ENCODE results near the gene ZMIZ1.
A peak's percentile ranks its signal among the peaks of the same experiment; 100 is the strongest.

ZMIZ1 gene

GRCh38 chr10:79231908-79232307 is 163.1 kb downstream of the ZMIZ1 start:
- no peak for DNase-seq (ENCODE audit: low spot score)

DNA sequence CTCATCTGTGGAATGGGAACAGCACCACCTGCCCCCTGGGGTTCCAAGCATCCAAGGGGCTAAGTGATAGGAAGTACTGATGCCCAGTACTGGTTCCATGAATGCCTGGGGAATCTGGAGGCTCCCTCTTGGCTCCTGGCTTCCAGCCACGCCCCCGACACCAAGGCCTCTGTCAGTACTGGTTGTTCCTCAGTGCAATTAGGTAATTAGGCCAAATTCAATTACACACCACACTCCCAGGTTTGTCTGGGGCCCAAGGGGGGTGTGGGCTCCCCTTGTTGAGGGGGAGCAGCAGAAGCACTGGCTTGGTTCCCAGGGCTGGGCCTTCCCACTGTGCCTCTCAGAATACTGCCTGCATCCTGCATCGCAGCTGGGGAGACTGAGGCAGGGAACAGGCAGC is 164.1 kb downstream of the ZMIZ1 start:
- no peak for DNase-seq (ENCODE audit: low spot score)

DNA sequence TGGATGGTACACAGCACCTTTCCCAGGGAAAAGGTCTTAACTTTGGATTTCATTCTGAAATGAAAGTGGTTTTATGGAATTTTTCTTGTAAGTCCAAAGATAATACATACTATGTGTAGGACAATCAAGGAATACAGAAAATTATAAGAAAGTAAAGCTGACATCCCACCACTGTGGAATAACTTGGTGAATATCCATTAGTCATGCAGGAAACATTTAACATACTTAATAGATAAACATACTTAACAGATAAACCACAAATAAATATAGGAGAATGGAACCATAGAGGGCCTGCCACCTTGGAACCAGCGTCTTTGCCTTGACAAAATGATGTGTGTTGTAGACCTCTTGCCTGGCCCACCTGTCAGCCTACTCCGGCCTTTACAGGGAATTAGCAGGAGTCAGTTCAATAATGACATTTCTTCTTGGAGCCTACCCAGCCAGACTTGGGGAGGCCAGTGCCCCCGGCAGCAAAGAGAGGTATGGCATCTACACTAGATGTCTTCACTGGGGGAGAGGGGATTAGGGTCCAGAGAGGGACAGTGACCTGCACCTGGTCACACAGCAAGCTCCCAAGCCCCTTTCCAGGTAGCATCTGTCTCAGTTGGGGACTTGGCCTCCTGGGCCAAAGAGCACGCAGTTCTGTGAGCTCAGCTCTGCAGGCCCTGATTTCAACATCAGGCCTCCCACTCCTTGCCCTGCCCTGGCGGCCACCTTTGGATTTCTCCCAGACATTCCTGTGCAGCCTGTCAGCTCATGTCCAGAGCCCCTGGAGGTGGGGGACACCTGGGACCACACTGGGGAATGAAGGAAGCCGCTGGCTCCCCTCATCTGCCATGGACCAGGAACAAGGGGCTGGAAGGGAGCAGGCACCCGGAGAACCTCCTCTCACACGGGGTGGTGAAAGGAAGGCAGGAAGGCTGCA is 165.9 kb downstream of the ZMIZ1 start:
- DNase-seq (ENCODE audit: low spot score) = no peak

DNA sequence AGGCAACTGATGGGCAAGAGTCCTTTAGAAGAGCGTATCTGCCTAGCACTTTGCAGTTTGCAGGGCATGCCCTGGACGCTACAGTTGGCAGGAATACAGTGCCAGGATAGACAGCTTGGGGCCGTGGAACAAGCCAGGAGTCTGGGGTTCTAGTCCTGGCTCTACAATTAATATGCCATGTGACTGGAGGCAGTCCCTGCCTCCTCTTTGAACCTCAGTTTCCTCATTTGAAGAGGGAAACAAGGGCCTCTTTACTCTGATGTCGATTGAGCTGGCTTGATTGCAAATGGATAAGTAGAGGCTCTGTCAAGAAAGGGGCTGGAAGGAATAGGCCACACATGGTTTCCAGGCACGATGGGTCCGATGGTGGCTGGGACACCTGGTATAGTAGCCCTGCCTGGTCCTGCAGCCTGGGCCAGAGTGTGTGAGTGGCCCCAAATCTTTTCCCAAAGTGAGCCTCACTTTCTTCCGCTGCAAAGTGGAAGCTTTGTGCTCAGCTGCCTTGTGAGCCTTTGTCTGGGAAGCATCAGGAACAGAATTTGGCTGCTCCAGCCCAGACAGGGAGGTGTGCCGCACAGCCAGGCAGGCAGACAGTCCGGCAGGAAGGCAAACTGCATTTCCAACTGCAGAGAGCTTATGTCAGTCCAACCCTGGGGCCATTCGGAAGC is 167.1 kb downstream of the ZMIZ1 start:
- no peak for DNase-seq (ENCODE audit: low spot score)

- no peak for DNase-seq (ENCODE audit: low spot score)
Observed at GRCh38 chr10:79236433-79236765, 167.6 kb downstream of the ZMIZ1 start.

- DNase-seq (ENCODE audit: low spot score) = no peak
Observed at GRCh38 chr10:79237454-79238157, 168.8 kb downstream of the ZMIZ1 start.

DNA sequence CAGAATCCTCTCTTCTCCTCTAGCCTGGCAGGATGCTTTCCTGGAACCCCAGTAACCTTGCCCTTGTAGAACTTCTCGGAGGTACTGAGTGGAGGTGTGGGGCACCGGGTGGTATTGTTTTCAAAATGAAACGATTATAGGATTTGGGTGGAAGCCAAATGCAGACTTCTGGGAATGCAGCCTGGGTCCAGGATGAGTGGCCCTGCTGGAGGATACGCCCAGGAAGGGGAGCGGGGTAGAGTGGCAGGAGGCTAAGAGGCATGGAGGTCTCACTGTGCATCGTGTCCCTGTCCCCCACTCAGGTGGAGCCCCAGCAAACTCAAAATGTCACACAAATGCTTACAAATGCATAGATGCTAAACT is 169.4 kb downstream of the ZMIZ1 start:
- DNase-seq (ENCODE audit: low spot score) = peak; percentile 29

DNA sequence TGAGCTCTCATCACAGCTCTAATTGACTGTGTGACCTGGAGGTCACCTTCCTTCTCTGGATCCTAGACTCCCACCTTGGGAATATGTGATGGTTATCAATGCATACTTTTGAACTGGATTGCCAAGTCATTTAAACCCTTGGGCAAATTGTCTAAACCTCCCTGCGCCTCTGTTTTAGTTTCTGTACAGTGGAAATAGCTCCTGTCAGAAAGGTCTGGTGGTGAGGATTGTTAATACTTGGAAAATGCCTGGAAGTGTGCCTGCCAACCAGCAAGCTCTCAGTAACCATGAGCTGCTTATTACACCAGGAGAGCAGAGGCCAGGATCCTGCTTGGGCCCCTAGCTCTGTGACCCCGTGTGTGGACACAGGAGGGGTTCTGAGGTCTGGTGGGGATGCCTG is 169.8 kb downstream of the ZMIZ1 start:
- DNase-seq (ENCODE audit: low spot score) = peak; percentile 36

- peak; percentile 40 for DNase-seq (ENCODE audit: low spot score)
Observed at GRCh38 chr10:79239275-79239779, 170.6 kb downstream of the ZMIZ1 start.

DNA sequence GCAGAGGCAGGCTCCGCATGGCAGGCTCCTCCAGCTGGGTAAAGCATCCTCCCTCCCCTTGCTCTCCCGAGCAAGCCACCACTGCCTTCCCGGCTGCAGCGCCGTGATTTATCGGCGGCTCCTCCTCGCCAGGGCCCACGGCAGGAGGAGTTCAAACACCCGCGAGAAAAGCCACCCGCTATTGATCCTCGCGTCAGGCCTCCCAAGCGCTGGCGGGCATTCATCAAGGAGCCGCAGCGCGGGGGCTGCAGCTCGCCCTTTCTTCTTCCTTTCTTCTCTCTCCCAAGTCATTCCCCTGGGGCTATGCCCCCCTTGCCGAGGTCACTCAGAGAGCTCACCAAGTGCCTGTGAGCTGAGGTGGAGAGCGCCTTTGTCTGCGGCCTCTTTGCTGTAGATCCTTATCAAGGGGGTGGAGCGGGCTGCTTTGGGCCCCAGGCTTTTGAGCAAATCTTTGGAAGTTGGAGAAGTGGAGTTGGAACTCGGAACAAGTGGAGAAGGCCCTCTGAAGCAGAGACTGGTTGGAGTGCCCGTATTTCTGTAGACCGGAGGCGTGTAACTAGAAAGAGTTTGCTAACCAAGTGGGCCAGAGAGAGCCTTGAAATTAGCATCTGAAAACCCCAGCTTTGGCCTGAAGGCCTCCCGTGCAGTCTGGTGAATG is 171.3 kb downstream of the ZMIZ1 start:
- DNase-seq (ENCODE audit: low spot score) = no peak

DNA sequence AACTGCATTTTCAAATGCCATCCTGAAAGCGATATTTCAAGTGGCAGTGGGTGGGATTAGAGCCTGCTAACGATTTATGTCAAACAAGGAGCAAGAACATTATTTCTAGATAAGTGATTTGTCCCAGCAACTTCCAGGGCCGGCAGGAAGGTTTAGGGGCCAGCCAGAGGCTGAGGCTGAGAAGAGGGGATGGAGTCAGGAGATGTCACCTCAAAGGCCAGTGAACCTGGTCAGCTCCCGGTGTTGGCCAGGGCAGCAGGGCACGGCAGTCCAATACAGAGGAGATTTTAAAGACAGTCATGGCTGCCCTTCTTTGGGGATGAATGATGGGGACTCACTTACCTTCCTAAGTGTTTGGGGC is 172.8 kb downstream of the ZMIZ1 start:
- DNase-seq (ENCODE audit: low spot score) = no peak

DNA sequence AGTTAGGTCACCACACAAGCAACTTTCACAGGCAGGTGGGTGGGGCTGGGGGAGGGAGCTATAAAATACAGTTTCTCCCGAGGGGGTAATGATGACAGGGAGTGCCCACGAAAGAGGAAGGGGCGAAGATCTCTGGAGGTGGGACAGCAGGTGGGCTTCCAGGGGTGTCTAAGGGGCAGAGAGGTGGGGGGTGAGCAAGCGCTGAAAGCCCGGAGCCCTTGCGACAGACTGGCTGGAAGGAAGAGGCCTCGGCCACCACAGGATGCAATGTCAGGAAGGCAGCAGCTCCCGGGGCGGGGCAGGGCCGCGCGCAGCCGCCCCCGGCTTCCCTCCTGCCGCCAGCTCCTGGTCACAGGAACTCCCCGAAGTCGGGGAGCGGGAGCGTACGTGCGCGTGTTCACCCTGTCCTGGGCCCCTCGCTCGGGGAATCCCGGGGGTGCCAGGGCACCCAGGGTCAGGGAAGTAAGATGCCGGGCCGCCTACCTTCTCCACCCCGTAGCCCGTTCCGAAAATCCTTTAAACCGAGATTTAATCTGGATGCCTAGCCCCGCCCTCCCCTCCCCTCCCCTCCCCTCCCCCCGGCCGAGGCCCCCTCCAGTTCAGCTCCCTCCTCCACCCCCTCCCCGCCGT is 173.3 kb downstream of the ZMIZ1 start:
- peak; percentile 92 for DNase-seq (ENCODE audit: low spot score)

GRCh38 chr10:79242620-79243152 is 173.9 kb downstream of the ZMIZ1 start:
- DNase-seq (ENCODE audit: low spot score) = peak; percentile 93

DNA sequence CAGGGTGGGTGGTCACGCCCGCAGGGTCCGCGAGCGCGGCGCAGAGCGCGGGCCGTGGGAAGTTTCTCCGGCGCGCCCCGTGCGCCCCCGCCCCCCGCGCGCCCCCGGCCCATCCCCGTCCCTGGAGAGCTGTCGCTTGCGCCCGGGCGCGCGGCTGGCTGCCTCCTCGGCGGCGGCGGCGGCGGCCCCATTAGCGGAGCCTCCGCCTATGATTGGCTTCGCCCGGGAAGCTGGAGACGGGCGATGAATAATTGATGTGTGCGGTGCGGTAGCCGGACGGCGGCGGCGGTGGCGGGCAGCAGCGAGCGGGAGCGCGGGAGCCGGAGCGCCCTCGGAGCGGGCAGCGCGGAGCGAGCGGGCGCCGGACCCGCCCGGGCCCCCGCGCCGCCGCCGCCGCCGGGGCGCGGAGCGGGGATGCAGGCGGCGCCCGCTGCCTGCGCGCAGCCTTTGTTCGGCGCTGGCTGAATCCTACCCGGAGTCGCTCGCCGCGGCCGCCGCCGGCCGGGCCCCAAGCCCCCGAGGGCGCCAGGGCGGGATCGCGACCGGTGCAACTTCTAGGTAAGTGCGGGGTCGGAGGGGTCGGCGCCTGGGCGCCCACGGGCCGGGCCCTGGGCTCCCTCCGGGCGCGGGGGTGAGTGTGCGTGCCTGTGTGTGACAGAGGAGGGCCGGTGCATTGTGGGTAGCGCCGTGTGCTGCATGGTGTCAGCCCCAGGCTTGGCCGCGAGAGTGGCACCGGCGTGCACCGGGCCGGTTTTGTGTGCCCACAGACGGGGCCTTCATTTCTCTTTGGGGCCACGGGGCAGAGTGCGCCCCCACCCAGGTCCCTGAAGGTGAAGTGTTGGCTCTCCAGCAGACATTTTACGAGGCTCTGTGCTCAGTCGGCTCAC is 174.7 kb downstream of the ZMIZ1 start:
- DNase-seq (ENCODE audit: low spot score) = peak; percentile 47

DNA sequence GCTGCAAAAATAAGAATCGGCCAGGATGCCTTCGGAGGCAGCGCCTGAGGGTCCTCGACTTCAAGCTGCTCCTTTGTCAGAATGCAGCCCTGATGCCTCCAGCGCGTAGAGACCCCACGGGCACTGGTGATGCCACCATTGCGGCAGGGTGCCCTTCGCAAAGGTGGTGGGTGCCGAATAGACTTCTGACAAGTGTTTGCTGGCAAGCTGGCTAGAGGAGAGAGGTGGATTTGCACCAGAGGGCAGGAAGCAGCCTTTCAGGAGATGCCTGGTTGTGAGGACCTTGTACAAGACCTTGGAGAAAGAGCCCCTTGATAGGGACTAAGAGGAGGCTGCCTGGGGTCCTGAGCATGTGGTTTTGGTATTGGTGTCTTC is 175.3 kb downstream of the ZMIZ1 start:
- no peak for DNase-seq (ENCODE audit: low spot score)

DNA sequence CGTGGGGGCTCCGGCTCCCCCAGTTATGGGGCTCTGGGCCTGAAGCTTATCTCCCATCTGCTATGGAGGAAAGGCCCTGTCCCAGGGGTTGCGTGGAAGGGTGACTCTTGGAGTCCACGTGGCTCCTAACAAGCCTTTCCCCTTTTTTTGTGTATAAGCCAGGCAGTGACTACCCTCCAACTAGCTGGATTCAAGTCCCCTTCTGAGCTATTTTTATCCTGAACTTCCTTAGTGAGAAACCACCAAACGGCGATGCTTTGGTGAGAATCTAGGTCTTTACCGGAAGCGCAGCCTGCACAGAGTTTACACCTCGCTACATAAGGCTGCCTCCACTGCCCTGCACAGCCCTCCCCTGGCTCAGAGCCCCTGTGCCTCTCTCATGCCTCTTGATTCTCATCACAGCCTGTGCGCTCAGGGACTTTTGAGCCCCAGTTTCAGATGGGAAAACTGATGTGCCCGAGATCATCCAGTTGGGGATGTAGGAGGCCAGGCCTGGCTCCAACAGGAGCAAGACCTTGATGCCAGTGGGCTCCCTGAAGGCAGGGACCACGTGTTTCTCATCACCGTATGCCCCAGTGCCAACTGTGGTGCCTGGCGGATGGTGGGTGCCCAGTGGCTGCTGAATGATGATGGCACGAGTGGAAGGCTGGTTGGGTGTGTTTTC is 176.2 kb downstream of the ZMIZ1 start:
- no peak for DNase-seq (ENCODE audit: low spot score)

- DNase-seq (ENCODE audit: low spot score) = peak; percentile 50
Observed at GRCh38 chr10:79245539-79246208, 176.9 kb downstream of the ZMIZ1 start.

DNA sequence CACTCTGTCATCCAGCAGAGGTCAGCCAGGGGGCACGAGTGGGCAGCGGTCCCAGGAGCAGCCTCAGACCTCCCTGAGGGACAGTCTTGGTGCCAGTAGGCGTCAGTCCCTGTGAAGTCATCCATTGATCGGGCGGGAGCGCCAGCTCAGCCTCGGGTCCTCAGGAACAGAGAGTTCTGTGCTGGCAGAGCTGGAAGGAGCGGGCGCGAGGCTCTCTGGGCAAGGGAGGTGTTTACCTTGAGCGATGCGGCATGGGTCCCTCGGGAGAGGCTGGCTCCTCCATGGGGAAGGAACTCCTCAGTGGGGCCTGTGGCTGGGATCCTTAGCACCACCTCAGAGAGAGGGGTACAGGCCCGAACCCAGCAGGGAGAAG is 177.4 kb downstream of the ZMIZ1 start:
- DNase-seq (ENCODE audit: low spot score) = peak; percentile 59

- DNase-seq (ENCODE audit: low spot score) = peak; percentile 78
Observed at GRCh38 chr10:79246606-79247275, 178.0 kb downstream of the ZMIZ1 start.

Measured in AG20443 (cell line).